GM12892 (cell line): ENCODE measurements around the gene TACR2.

Source experiments
- POLR2A ChIP-seq: IDR thresholded peaks from 2 replicates; pipeline ENCODE4 v1.6.1; 2011; ENCODE audit warnings: low read depth, low read length, control low read depth
- TAF1 ChIP-seq: IDR thresholded peaks from 2 replicates; pipeline ENCODE4 v1.6.1; 2011; ENCODE audit warnings: low read depth, mild to moderate bottlenecking, control low read depth, low read length, borderline replicate concordance

DNA sequence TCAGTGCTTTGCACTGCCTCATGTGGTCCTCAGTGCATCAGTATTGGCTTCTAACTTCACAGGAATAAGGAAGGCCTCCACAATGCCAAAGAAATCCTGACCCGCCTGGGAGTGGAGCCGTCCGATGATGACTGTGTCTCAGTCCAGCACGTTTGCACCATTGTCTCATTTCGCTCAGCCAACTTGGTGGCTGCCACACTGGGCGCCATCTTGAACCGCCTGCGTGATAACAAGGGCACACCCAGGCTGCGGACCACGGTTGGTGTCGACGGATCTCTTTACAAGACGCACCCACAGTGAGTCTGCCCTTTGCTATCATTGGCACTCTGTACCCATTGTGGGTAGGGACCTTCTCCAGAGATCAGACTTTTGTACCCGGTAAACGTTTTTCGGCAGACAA is 36.9 kb downstream of the TACR2 start:
- no peak for TF ChIP-seq TAF1
- no peak for TF ChIP-seq POLR2A
